AG04449 (cell line): ENCODE measurements around the gene ZNF644.

ENCODE experiments used
- CTCF ChIA-PET: fragments of 350-600 bp; formaldehyde crosslinking; extraction: SDS; loops from one replicate; lab custom pipeline; 2021; ENCODE audit warnings: antibody characterized with exemption; lab: Yijun Ruan, JAX
- POLR2A ChIA-PET: fragments of 400-600, 350-600 bp; formaldehyde crosslinking; extraction: SDS; loops from one replicate; lab custom pipeline; 2020; ENCODE audit warnings: antibody characterized with exemption, inconsistent platforms; lab: Yijun Ruan, JAX
- DNase-seq: peaks from one replicate; pipeline ENCODE4 v3.0.0-alpha.2; 2010; ENCODE audit warnings: low read depth, low spot score
- H3K4me3 ChIP-seq: 2 replicates; pipeline ENCODE4 v1.5.1; 2011; ENCODE audit warnings: low read depth, mild to moderate bottlenecking, control low read depth, low read length
- TF ChIP-seq, protein P1 (sequence below): IDR thresholded peaks from one replicate; pipeline ENCODE4 v1.5.1; 2011; ENCODE audit warnings: mild to moderate bottlenecking, moderate library complexity, low read length, control low read depth, inconsistent platforms; ENCODE audit not compliant: insufficient read depth; ENCODE audit errors: missing control alignments

The ZNF644 gene

DNA sequence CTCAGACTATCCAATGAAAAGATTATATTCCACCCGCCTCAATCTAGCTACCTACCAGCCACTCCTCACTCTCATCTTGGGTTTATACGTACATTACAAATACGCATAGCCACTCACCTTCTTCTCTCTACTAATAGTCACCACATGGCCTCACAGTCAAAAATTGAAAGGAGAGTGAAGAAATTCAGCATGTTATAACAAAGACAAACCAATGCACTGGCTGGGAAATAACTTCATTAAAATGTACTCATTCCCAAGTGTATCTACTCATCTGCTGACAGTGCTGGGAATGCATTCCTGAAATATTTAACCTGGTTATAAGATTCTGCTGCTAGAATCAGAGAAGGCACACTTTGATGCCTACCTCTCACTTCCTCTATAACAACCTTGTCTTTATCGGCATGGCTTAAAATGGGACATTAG, 6.5 kb downstream of the ZNF644 start:
- TF ChIP-seq, protein P1, sequence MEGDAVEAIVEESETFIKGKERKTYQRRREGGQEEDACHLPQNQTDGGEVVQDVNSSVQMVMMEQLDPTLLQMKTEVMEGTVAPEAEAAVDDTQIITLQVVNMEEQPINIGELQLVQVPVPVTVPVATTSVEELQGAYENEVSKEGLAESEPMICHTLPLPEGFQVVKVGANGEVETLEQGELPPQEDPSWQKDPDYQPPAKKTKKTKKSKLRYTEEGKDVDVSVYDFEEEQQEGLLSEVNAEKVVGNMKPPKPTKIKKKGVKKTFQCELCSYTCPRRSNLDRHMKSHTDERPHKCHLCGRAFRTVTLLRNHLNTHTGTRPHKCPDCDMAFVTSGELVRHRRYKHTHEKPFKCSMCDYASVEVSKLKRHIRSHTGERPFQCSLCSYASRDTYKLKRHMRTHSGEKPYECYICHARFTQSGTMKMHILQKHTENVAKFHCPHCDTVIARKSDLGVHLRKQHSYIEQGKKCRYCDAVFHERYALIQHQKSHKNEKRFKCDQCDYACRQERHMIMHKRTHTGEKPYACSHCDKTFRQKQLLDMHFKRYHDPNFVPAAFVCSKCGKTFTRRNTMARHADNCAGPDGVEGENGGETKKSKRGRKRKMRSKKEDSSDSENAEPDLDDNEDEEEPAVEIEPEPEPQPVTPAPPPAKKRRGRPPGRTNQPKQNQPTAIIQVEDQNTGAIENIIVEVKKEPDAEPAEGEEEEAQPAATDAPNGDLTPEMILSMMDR: no peak
- DNase-seq: no peak
- no peak overlapping the region for H3K4me3 ChIP-seq
- POLR2A ChIA-PET: no interaction called here
- CTCF ChIA-PET: no interaction called here

- TF ChIP-seq, protein P1: no peak
- ChIA-PET CTCF (no interaction called here), POLR2A (no interaction called here)
- no peak overlapping the region for H3K4me3 ChIP-seq
- DNase-seq: no peak
Observed at GRCh38 chr1:91014475-91014874, 7.4 kb downstream of the ZNF644 start.

- ChIA-PET POLR2A (no interaction called here), CTCF (interaction anchor here (1.2 kb wide), 1 partner anchor 13 kb away, joined by 3 read pairs; no protein-coding TSS in a partner anchor)
- TF ChIP-seq, protein P1: no peak
- no peak for DNase-seq
- H3K4me3 ChIP-seq: no peak overlapping the region
Observed at GRCh38 chr1:91013302-91013701, 8.5 kb downstream of the ZNF644 start.

DNA sequence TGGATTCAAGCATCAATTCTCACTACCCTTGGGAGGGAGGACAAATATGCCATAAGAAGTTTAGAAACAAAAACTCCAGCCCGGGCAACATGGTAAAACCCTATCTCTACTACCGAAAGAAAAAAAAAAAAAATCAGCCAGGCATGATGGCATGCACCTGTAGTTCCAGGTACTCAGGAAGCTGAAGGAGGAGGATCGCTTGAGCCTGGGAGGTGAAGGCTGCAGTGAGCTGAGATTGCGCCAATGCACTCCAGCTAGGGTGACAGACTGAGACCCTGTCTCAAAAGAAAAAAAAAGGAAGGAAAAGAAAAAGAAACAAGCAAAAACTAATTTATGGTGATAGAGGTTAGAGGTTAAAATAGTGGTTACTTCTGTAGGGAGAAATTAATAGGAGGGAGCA, 9.6 kb downstream of the ZNF644 start:
- POLR2A ChIA-PET: no interaction called here
- TF ChIP-seq, protein P1: no peak
- no peak for DNase-seq
- CTCF ChIA-PET: no interaction called here
- H3K4me3 ChIP-seq: no peak overlapping the region

DNA sequence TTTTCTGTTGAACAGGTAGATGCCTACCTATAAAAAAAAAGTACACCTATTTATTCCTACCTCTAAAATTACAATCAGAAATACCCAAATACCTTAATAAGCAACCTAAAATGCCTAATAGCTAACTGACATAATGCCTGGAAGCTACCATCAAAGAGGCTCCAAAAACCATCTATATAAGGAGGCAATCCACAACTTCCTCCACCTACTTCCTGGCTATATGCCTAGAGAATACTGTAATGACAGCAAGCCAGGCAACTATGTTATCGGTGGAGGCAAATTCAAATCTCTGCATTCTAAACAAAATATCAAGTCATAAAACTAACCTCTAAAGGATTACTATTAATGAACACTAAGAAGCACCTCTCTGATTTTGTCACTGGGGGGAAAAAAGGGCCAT, 10.1 kb downstream of the ZNF644 start:
- TF ChIP-seq, protein P1: no peak
- ChIA-PET CTCF (interaction anchor here (1.3 kb wide), 1 partner anchor 89 kb away, joined by 3 read pairs; no protein-coding TSS in a partner anchor), POLR2A (no interaction called here)
- H3K4me3 ChIP-seq: no peak overlapping the region
- DNase-seq: no peak

DNA sequence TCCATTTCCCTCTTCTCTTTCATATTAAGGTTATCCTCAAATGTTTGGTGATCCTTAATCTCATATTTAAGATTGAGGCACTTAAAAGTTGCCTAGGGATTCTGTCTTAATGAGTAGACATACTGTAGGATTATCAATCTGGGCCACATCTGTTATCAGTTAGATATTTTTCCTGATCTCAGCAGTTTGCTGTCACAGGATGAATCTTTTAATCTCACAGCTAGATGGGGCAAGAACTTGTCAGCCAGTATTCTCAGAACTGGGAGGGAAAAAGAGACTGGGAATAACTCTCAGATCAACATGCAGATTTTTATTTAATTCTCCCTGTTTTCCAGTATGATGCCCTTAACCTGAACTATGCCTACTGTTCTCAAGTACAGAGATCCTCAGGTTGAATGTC, 14.0 kb downstream of the ZNF644 start:
- DNase-seq: no peak
- CTCF ChIA-PET: interaction anchor here (1.5 kb wide), 1 partner anchor 10 kb away, joined by 4 read pairs; no protein-coding TSS in a partner anchor
- H3K4me3 ChIP-seq: no peak overlapping the region
- POLR2A ChIA-PET: no interaction called here
- TF ChIP-seq, protein P1: no peak
